Measurements from ENCODE around the gene SGK1. TPM values are rescaled to one million over a fixed set of nuclear protein-coding genes. Genes with fewer than 3 reads are reported as not detected.

Gene SGK1
- polyA plus RNA-seq, 1 of the 3 experiments (the other 2 are of a cell fraction) = 440 TPM

DNA sequence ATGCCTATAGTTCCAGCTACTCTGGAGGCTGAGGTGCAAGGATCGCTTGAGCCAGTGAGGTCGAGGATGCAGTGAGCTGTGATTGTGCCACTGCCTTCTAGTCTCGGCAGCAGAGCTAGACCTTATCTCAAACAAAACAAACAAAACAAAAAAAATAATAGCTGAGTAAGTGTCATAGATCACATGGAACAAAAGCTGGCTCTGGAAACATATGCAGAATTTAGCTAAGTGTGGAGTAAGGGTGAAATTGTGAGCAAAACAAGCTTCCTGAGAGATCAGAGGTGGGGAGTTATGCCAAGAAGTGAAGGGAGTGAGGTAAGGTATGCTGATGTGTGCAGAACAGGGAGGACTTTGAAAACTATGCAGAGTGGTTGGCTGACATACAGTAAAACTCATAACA lies 18.7 kb downstream of the SGK1 start:
- H3F3A ChIP-seq (replicated peaks; ENCODE audit: insufficient read depth) = peaks cover 17% of the 10 kb centered on the region
- CTCF ChIA-PET = interaction anchor here (0.5 to 1.7 kb wide), 2 partner anchors 354 to 583 kb away, joined by 3 to 4 read pairs; no protein-coding TSS in a partner anchor
- H3K27ac ChIP-seq (ENCODE audit: low read depth in 2 of 2, low read length in 1 of 2) = no peak overlapping the region
- WGBS (ENCODE audit: low lambda C conversion rate) = 67% methylated on average over 3 of the region's 3 CpGs
- H3K9me3 ChIP-seq = no peaks in the 10 kb centered on the region
- TF ChIP-seq GABPA (IDR thresholded peaks at IDR 0.05; ENCODE audit: low read depth) = no peak
- TF ChIP-seq RAD21 (IDR thresholded peaks at IDR 0.05; ENCODE audit: low read length) = no peak
- TF ChIP-seq TEAD4 (IDR thresholded peaks at IDR 0.05; ENCODE audit: borderline replicate concordance, insufficient read depth) = no peak
- no peak for TF ChIP-seq TCF12 (IDR thresholded peaks at IDR 0.05)
- no peak for TF ChIP-seq ZBTB33 (IDR thresholded peaks at IDR 0.05; ENCODE audit: borderline replicate concordance, low read depth)
- TF ChIP-seq GATA2 (CRISPR knock-in tag; IDR thresholded peaks at IDR 0.05) = no peak
- TF ChIP-seq CHD2 (IDR thresholded peaks at IDR 0.05; ENCODE audit: low read length, partially characterized antibody) = no peak
- no peak for TF ChIP-seq MXI1 (IDR thresholded peaks at IDR 0.05; ENCODE audit: low read depth, low read length)
- TF ChIP-seq YY1 (IDR thresholded peaks at IDR 0.05; ENCODE audit: low read depth) = no peak
- no peak for TF ChIP-seq EZH2phosphoT487 (IDR thresholded peaks at IDR 0.05; ENCODE audit: borderline replicate concordance, low read depth)
- H3K36me3 ChIP-seq (replicated peaks in 1 of 2; ENCODE audit: control insufficient read depth in 1 of 2, insufficient read depth in 2 of 2, low read length in 1 of 2) = no peaks in the 10 kb centered on the region
- peaks cover 0 to 12% of the 10 kb centered on the region in 2 experiments; a peak in 1 of 4 replicates for H3K4me1 ChIP-seq (ENCODE audit: control insufficient read depth in 1 of 2, insufficient read depth in 2 of 2, low read depth in 1 of 2, low read length in 1 of 2)
- no peaks in the 10 kb centered on the region for H3K27me3 ChIP-seq (ENCODE audit: insufficient read depth)
- H3K4me2 ChIP-seq = no peak overlapping the region
- no peak overlapping the region for H3K4me3 ChIP-seq (ENCODE audit: low read depth in 2 of 2, low read length in 1 of 2)
- H3K9me2 ChIP-seq = no peaks in the 10 kb centered on the region
- H2AFZ ChIP-seq (ENCODE audit: low read depth) = no peak overlapping the region
- no peak for DNase-seq
- H4K20me1 ChIP-seq (ENCODE audit: insufficient read depth) = no peaks in the 10 kb centered on the region
- H3K9ac ChIP-seq = no peak overlapping the region
- POLR2A ChIA-PET = no interaction called here
- H3K79me2 ChIP-seq (ENCODE audit: insufficient read depth) = no peaks in the 10 kb centered on the region

- TF ChIP-seq SMC3 (IDR thresholded peaks at IDR 0.05; ENCODE audit: low read depth, low read length) (no peak), YY1 (IDR thresholded peaks at IDR 0.05; ENCODE audit: low read depth) (no peak), MEF2A (IDR thresholded peaks at IDR 0.05; ENCODE audit: borderline replicate concordance, low read depth) (no peak), RAD21 (IDR thresholded peaks at IDR 0.05; ENCODE audit: low read length) (no peak), RFX5 (IDR thresholded peaks at IDR 0.05; ENCODE audit: low read length) (no peak), SIN3A (IDR thresholded peaks at IDR 0.05; ENCODE audit: borderline replicate concordance, low read depth, low read length) (no peak), MXI1 (IDR thresholded peaks at IDR 0.05; ENCODE audit: low read depth, low read length) (no peak)
- no peaks in the 10 kb centered on the region for H3K79me2 ChIP-seq (ENCODE audit: insufficient read depth)
- no peaks in the 10 kb centered on the region for H3K9me3 ChIP-seq
- WGBS (ENCODE audit: low lambda C conversion rate) = 100% methylated on average over 2 of the region's 7 CpGs
- H3K4me2 ChIP-seq = no peak overlapping the region
- peak overlapping the region in 1 of 2 experiments; percentile 99; a peak in 1 of 4 replicates for H3K27ac ChIP-seq (ENCODE audit: low read depth in 2 of 2, low read length in 1 of 2)
- no peak overlapping the region for H3K9ac ChIP-seq
- ChIA-PET CTCF (interaction anchor here (1.7 kb wide), 1 partner anchor 16 kb away, joined by 3 read pairs; no protein-coding TSS in a partner anchor), POLR2A (no interaction called here)
- no peaks in the 10 kb centered on the region for H3K9me2 ChIP-seq
- DNase-seq = no peak
- no peak overlapping the region for H2AFZ ChIP-seq (ENCODE audit: low read depth)
- H3K4me3 ChIP-seq (ENCODE audit: low read depth in 2 of 2, low read length in 1 of 2) = no peak overlapping the region
- no peaks in the 10 kb centered on the region for H3K36me3 ChIP-seq (replicated peaks in 1 of 2; ENCODE audit: control insufficient read depth in 1 of 2, insufficient read depth in 2 of 2, low read length in 1 of 2)
- no peaks in the 10 kb centered on the region for H4K20me1 ChIP-seq (ENCODE audit: insufficient read depth)
- H3F3A ChIP-seq (replicated peaks; ENCODE audit: insufficient read depth) = peaks cover 27% of the 10 kb centered on the region
- peaks cover 6 to 12% of the 10 kb centered on the region in 2 experiments; a peak in 2 of 4 replicates for H3K4me1 ChIP-seq (ENCODE audit: control insufficient read depth in 1 of 2, insufficient read depth in 2 of 2, low read depth in 1 of 2, low read length in 1 of 2)
- no peaks in the 10 kb centered on the region for H3K27me3 ChIP-seq (ENCODE audit: insufficient read depth)
Observed at GRCh38 chr6:134296762-134297161, 21.1 kb downstream of the SGK1 start.

Measured in SK-N-SH (cell line).